Small intestine (tissue), 7 donors: ENCODE data around the gene TMEM39A. TPM values are rescaled to one million over a fixed set of nuclear protein-coding genes. Genes with fewer than 3 reads are reported as not detected.

Experiments
- DNase-seq, 2 donors: peaks; one replicate each; pipeline versions ENCODE4 v3.0.0 to v3.0.0-alpha.2; 2013
- FAIRE-seq: peaks from 2 replicates; lab custom pipeline; 2012; peaks lifted over from hg19 to GRCh38; lab: Jason Lieb, UNC
- H3K27ac ChIP-seq, 3 donors: one replicate each; pipeline ENCODE4 v1.5.1; 2013; ENCODE audit warnings: low read length in 2 of 3, mild to moderate bottlenecking in 2 of 3, control low read depth in 1 of 3, inconsistent platforms in 1 of 3, low read depth in 1 of 3, moderate library complexity in 1 of 3
- H3K27me3 ChIP-seq, 3 donors: one replicate each; pipeline ENCODE4 v1.6.1; 2013; ENCODE audit warnings: low read length in 3 of 3, inconsistent platforms in 1 of 3; ENCODE audit not compliant: control insufficient read depth in 3 of 3, insufficient read depth in 3 of 3
- H3K36me3 ChIP-seq, 3 donors: one replicate each; pipeline ENCODE4 v1.6.1; 2013; ENCODE audit warnings: low read length in 3 of 3, inconsistent platforms in 1 of 3, low read depth in 1 of 3, mild to moderate bottlenecking in 1 of 3, moderate library complexity in 1 of 3; ENCODE audit not compliant: control insufficient read depth in 3 of 3, insufficient read depth in 2 of 3
- H3K4me1 ChIP-seq, 3 donors: one replicate each; pipeline ENCODE4 v1.6.1; 2013; ENCODE audit warnings: low read length in 2 of 3, inconsistent platforms in 1 of 3, low read depth in 1 of 3, mild to moderate bottlenecking in 1 of 3, moderate library complexity in 1 of 3; ENCODE audit not compliant: control insufficient read depth in 3 of 3, insufficient read depth in 2 of 3
- H3K4me3 ChIP-seq, 3 donors: one replicate each; pipeline ENCODE4 v1.5.1; 2013; ENCODE audit warnings: low read length in 3 of 3, control low read depth in 1 of 3, inconsistent platforms in 1 of 3, low read depth in 1 of 3, mild to moderate bottlenecking in 1 of 3, moderate library complexity in 1 of 3
- H3K9me3 ChIP-seq, 2 donors: one replicate each; pipeline ENCODE4 v1.6.1; 2013; ENCODE audit warnings: low read depth in 1 of 2, low read length in 1 of 2; ENCODE audit not compliant: control insufficient read depth in 2 of 2, insufficient read depth in 1 of 2
- WGBS, 3 donors: extraction: QIAGEN DNeasy Blood & Tissue Kit; methylation state at CpG; one replicate each; pipeline ENCODE4 v1.1.7; 2013; 5-methylcytosine and 5-hydroxymethylcytosine counted together
- polyA plus RNA-seq, 4 donors: library from polyadenylated mRNA; stranded (reverse) in 3 of 4; unstranded in 1 of 4; fragments of 200-250 nt in 3 of 4; fragments of 120-200 nt in 1 of 4; gene quantifications; one replicate each; pipeline versions ENCODE4 v1.2.1 to v1.2.3, GENCODE V29; 2013
- donor health status: healthy with polysubstance abuse.
- donor health status: control.
- donor health status: control.
- donor health status: Bipolar disorder and iron deficiency.
- donor health status: healthy.

Gene TMEM39A
- polyA plus RNA-seq, 4 donors, result 4.2 to 39.5 (median 6.8) TPM

GRCh38 chr3:119402791-119403190 is 60.6 kb downstream of the TMEM39A start:
- Histone ChIP-seq H3K4me3 (no peak overlapping the region), H3K27me3 (no peaks in the 10 kb centered on the region), H3K36me3 (peaks cover 0 to 8% (median 6%) of the 10 kb centered on the region in 3 donors), H3K4me1 (no peaks in the 10 kb centered on the region), H3K27ac (no peak overlapping the region), H3K9me3 (no peaks in the 10 kb centered on the region)
- WGBS, 3 donors, result 74 to 89% (median 83%) methylated on average over 1 of the region's 1 CpG
- FAIRE-seq (no peak), DNase-seq (no peak)

GRCh38 chr3:119401503-119402440 is 61.6 kb downstream of the TMEM39A start:
- Histone ChIP-seq H3K9me3 (no peaks in the 10 kb centered on the region), H3K4me3 (no peak overlapping the region), H3K4me1 (no peaks in the 10 kb centered on the region), H3K27ac (peak overlapping the region in 1 of 3 donors; percentile 67), H3K36me3 (peaks cover 0 to 8% (median 6%) of the 10 kb centered on the region in 3 donors), H3K27me3 (no peaks in the 10 kb centered on the region)
- FAIRE-seq (no peak), DNase-seq (no peak)
- 83 to 87% (median 85%) methylated on average over 36 of the region's 36 CpGs for WGBS, 3 donors

- no peak overlapping the region for H3K4me3 ChIP-seq
- H3K27ac ChIP-seq, result no peak overlapping the region
- H3K27me3 ChIP-seq, result no peaks in the 10 kb centered on the region
- 83 to 93% (median 89%) methylated on average over 5 of the region's 5 CpGs for WGBS, 3 donors
- H3K9me3 ChIP-seq, result no peaks in the 10 kb centered on the region
- FAIRE-seq, result no peak
- peaks cover 0 to 8% (median 6%) of the 10 kb centered on the region in 3 donors for H3K36me3 ChIP-seq
- DNase-seq, result no peak
- H3K4me1 ChIP-seq, result no peaks in the 10 kb centered on the region
These were observed 62.3 kb downstream of the TMEM39A start for GRCh38 chr3:119401069-119401468.

GRCh38 chr3:119400466-119400865 is 62.9 kb downstream of the TMEM39A start:
- Histone ChIP-seq H3K4me3 (no peak overlapping the region), H3K4me1 (no peaks in the 10 kb centered on the region), H3K9me3 (no peaks in the 10 kb centered on the region), H3K27me3 (no peaks in the 10 kb centered on the region), H3K27ac (no peak overlapping the region), H3K36me3 (peaks cover 0 to 8% (median 6%) of the 10 kb centered on the region in 3 donors)
- WGBS, 3 donors, result 84 to 93% (median 85%) methylated on average over 5 of the region's 5 CpGs
- FAIRE-seq (no peak), DNase-seq (no peak)

- DNase-seq, result no peak
- Histone ChIP-seq H3K4me1 (no peaks in the 10 kb centered on the region), H3K27ac (no peak overlapping the region), H3K36me3 (peaks cover 0 to 6% (median 4%) of the 10 kb centered on the region in 3 donors), H3K4me3 (no peak overlapping the region), H3K27me3 (no peaks in the 10 kb centered on the region), H3K9me3 (no peaks in the 10 kb centered on the region)
- WGBS, 3 donors, result 95 to 100% (median 97%) methylated on average over 2 of the region's 2 CpGs
- FAIRE-seq, result no peak
These were observed 66.5 kb downstream of the TMEM39A start for GRCh38 chr3:119396870-119397269.

GRCh38 chr3:119395923-119396358 is 67.5 kb downstream of the TMEM39A start:
- H3K4me1 ChIP-seq, result no peaks in the 10 kb centered on the region
- H3K36me3 ChIP-seq, result peaks cover 0 to 3% (median 3%) of the 10 kb centered on the region in 3 donors
- no peak overlapping the region for H3K27ac ChIP-seq
- H3K4me3 ChIP-seq, result no peak overlapping the region
- 79 to 85% (median 82%) methylated on average over 2 of the region's 2 CpGs for WGBS, 3 donors
- DNase-seq (no peak), FAIRE-seq (no peak)
- no peaks in the 10 kb centered on the region for H3K27me3 ChIP-seq
- no peaks in the 10 kb centered on the region for H3K9me3 ChIP-seq

- no peak overlapping the region for H3K27ac ChIP-seq
- 85 to 90% (median 88%) methylated on average over 8 of the region's 8 CpGs for WGBS, 3 donors
- FAIRE-seq (no peak), DNase-seq (no peak)
- H3K9me3 ChIP-seq, result no peaks in the 10 kb centered on the region
- H3K4me1 ChIP-seq, result no peaks in the 10 kb centered on the region
- no peak overlapping the region for H3K4me3 ChIP-seq
- H3K27me3 ChIP-seq, result no peaks in the 10 kb centered on the region
- peaks cover 0 to 7% (median 3%) of the 10 kb centered on the region in 3 donors for H3K36me3 ChIP-seq
These were observed 74.8 kb downstream of the TMEM39A start for GRCh38 chr3:119388577-119388976.

GRCh38 chr3:119382134-119382533 is 81.3 kb downstream of the TMEM39A start:
- FAIRE-seq (no peak), DNase-seq (no peak)
- WGBS, 3 donors, result 85 to 94% (median 92%) methylated on average over 7 of the region's 7 CpGs
- H3K27me3 ChIP-seq, result no peaks in the 10 kb centered on the region
- no peaks in the 10 kb centered on the region for H3K9me3 ChIP-seq
- no peak overlapping the region for H3K27ac ChIP-seq
- H3K36me3 ChIP-seq, result peaks cover 0 to 5% (median 0%) of the 10 kb centered on the region in 3 donors
- no peak overlapping the region for H3K4me3 ChIP-seq
- no peaks in the 10 kb centered on the region for H3K4me1 ChIP-seq
